Stimulated activated CD4-positive, alpha-beta T cell treated with anti-CD3 and anti-CD28 coated beads, Interleukin-2, amount 100 ng/mL, for 4 hours (primary cell): ENCODE data around the gene FOSL2.

Source experiments
- DNase-seq: peaks from one replicate; pipeline ENCODE4 v3.0.0-alpha.2; 2020; ENCODE audit warnings: low read depth

FOSL2 gene

GRCh38 chr2:28392297-28393113 is at the start of gene FOSL2:
FOSL2 (plus strand) TSS chr2:28392858; CDS start chr2:28393721, 863 bp downstream.
- peak; percentile 93 for DNase-seq

- DNase-seq, result no peak
Measured at GRCh38 chr2:28343184-28343942, 49.3 kb upstream of the FOSL2 start.

- no peak for DNase-seq
Measured at GRCh38 chr2:28343971-28344715, 48.5 kb upstream of the FOSL2 start.

GRCh38 chr2:28344756-28345373 is 47.8 kb upstream of the FOSL2 start:
- DNase-seq, result no peak

GRCh38 chr2:28345619-28346018 is 47.0 kb upstream of the FOSL2 start:
- no peak for DNase-seq

GRCh38 chr2:28346587-28346986 is 46.1 kb upstream of the FOSL2 start:
- no peak for DNase-seq

GRCh38 chr2:28347193-28347592 is 45.5 kb upstream of the FOSL2 start:
- no peak for DNase-seq

- no peak for DNase-seq
Measured at GRCh38 chr2:28347596-28347995, 45.1 kb upstream of the FOSL2 start.

GRCh38 chr2:28348149-28348567 is 44.5 kb upstream of the FOSL2 start:
- DNase-seq, result peak; percentile 22

GRCh38 chr2:28348921-28349320 is 43.7 kb upstream of the FOSL2 start:
- DNase-seq, result no peak

- no peak for DNase-seq
Measured at GRCh38 chr2:28349546-28350165, 43.0 kb upstream of the FOSL2 start.

GRCh38 chr2:28350196-28350595 is 42.5 kb upstream of the FOSL2 start:
- DNase-seq, result no peak

GRCh38 chr2:28350791-28351285 is 41.8 kb upstream of the FOSL2 start:
- DNase-seq, result no peak

GRCh38 chr2:28351621-28352020 is 41.0 kb upstream of the FOSL2 start:
- no peak for DNase-seq

- DNase-seq, result no peak
Measured at GRCh38 chr2:28352104-28352503, 40.6 kb upstream of the FOSL2 start.

GRCh38 chr2:28352610-28353195 is 40.0 kb upstream of the FOSL2 start:
- DNase-seq, result no peak

- DNase-seq, result no peak
Measured at GRCh38 chr2:28354920-28355520, 37.6 kb upstream of the FOSL2 start.

- no peak for DNase-seq
Measured at GRCh38 chr2:28355521-28356094, 37.0 kb upstream of the FOSL2 start.

GRCh38 chr2:28356095-28356911 is 36.4 kb upstream of the FOSL2 start:
- peak; percentile 16 for DNase-seq
